ENCODE results near the gene FRMD7.

FRMD7 gene

DNA sequence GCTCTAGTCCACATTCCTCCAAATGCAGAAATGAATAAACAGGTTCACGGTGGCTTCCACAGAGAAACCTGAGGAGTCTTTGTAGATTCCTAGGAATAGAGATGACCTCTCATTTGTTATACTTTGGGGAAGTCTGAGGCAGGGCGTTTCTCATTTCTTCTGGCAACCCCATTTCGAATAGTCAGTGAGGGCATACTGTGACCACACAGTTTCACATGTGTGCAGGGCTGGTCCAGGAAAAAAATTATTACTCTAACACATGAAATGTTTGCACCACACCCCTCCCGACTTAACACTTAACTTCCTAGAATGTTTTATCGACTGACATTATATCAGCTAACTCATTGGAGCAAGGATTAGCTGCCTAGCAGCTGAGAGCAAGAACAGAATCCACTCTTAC is 12.0 kb downstream of the FRMD7 start:
- Histone ChIP-seq H3K27ac (replicated peaks) (no peak overlapping the region), H3K27me3 (ENCODE audit: insufficient read depth, poor library complexity, severe bottlenecking) (no peaks in the 10 kb centered on the region), H3K4me3 (replicated peaks; ENCODE audit: insufficient read depth, low read length) (no peak overlapping the region)
- TF ChIP-seq POLR2AphosphoS5 (IDR thresholded peaks at IDR 0.05; ENCODE audit: low read depth) (no peak), GABPA (IDR thresholded peaks at IDR 0.05; ENCODE audit: low read depth) (no peak), CTCF (IDR thresholded peaks at IDR 0.05; ENCODE audit: insufficient read depth, low read length) (no peak), SPI1 (IDR thresholded peaks at IDR 0.05; ENCODE audit: borderline replicate concordance, low read depth) (no peak)
- TF ChIP-seq, protein P1, sequence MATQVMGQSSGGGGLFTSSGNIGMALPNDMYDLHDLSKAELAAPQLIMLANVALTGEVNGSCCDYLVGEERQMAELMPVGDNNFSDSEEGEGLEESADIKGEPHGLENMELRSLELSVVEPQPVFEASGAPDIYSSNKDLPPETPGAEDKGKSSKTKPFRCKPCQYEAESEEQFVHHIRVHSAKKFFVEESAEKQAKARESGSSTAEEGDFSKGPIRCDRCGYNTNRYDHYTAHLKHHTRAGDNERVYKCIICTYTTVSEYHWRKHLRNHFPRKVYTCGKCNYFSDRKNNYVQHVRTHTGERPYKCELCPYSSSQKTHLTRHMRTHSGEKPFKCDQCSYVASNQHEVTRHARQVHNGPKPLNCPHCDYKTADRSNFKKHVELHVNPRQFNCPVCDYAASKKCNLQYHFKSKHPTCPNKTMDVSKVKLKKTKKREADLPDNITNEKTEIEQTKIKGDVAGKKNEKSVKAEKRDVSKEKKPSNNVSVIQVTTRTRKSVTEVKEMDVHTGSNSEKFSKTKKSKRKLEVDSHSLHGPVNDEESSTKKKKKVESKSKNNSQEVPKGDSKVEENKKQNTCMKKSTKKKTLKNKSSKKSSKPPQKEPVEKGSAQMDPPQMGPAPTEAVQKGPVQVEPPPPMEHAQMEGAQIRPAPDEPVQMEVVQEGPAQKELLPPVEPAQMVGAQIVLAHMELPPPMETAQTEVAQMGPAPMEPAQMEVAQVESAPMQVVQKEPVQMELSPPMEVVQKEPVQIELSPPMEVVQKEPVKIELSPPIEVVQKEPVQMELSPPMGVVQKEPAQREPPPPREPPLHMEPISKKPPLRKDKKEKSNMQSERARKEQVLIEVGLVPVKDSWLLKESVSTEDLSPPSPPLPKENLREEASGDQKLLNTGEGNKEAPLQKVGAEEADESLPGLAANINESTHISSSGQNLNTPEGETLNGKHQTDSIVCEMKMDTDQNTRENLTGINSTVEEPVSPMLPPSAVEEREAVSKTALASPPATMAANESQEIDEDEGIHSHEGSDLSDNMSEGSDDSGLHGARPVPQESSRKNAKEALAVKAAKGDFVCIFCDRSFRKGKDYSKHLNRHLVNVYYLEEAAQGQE (IDR thresholded peaks at IDR 0.05; ENCODE audit: insufficient replicate concordance, low read depth), result no peak
- no peak for DNase-seq (ENCODE audit: low read depth in 1 of 2, low spot score in 1 of 2)

- H3K27me3 ChIP-seq (ENCODE audit: insufficient read depth, poor library complexity, severe bottlenecking), result no peaks in the 10 kb centered on the region
- no peak for TF ChIP-seq POLR2AphosphoS5 (IDR thresholded peaks at IDR 0.05; ENCODE audit: low read depth)
- TF ChIP-seq, protein P1 (IDR thresholded peaks at IDR 0.05; ENCODE audit: insufficient replicate concordance, low read depth), result no peak
- no peak for TF ChIP-seq GABPA (IDR thresholded peaks at IDR 0.05; ENCODE audit: low read depth)
- no peak for TF ChIP-seq CTCF (IDR thresholded peaks at IDR 0.05; ENCODE audit: insufficient read depth, low read length)
- TF ChIP-seq SPI1 (IDR thresholded peaks at IDR 0.05; ENCODE audit: borderline replicate concordance, low read depth), result no peak
- no peak overlapping the region for H3K4me3 ChIP-seq (replicated peaks; ENCODE audit: insufficient read depth, low read length)
- H3K27ac ChIP-seq (replicated peaks), result no peak overlapping the region
- no peak for DNase-seq (ENCODE audit: low read depth in 1 of 2, low spot score in 1 of 2)
Measured at GRCh38 chrX:132114607-132115006, 13.2 kb downstream of the FRMD7 start.

- no peak for DNase-seq (ENCODE audit: low read depth in 1 of 2, low spot score in 1 of 2)
- no peak overlapping the region for H3K4me3 ChIP-seq (replicated peaks; ENCODE audit: insufficient read depth, low read length)
- H3K27me3 ChIP-seq (ENCODE audit: insufficient read depth, poor library complexity, severe bottlenecking), result no peaks in the 10 kb centered on the region
- no peak overlapping the region for H3K27ac ChIP-seq (replicated peaks)
- TF ChIP-seq CTCF (IDR thresholded peaks at IDR 0.05; ENCODE audit: insufficient read depth, low read length) (no peak), GABPA (IDR thresholded peaks at IDR 0.05; ENCODE audit: low read depth) (no peak), SPI1 (IDR thresholded peaks at IDR 0.05; ENCODE audit: borderline replicate concordance, low read depth) (no peak), POLR2AphosphoS5 (IDR thresholded peaks at IDR 0.05; ENCODE audit: low read depth) (no peak)
- TF ChIP-seq, protein P1 (IDR thresholded peaks at IDR 0.05; ENCODE audit: insufficient replicate concordance, low read depth), result no peak
Measured at GRCh38 chrX:132107291-132107690, 20.5 kb downstream of the FRMD7 start.
